Measurements from ENCODE around the gene IGSF21. TPM values are rescaled to one million over a fixed set of nuclear protein-coding genes. Genes with fewer than 3 reads are reported as not detected.

Gene IGSF21
- total and polyA plus RNA-seq, 2 donors (not counting 3 experiments of a cell fraction or from before 2014, with no cell fraction given) = not detected

DNA sequence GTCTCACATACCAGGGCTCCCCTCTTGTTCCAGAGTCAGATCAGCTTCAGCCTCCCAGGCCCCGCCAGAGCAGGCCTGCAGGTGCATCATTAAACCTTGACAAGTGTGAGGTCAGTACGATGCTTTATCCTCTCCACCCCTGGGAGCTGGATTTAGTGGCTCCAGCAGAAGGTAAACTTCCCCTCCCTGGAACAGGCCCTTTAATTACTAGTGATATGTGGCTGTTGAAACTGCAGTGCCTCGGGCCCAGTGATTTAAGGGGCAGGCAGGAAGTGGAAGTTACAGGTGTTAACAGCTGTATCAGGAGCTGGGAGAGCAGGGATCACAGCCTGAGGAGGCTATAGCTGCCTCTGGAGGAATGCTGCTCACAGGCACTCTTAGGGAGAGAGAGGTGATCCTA, 240.8 kb downstream of the IGSF21 start:
- intact Hi-C loops (cut with micrococcal nuclease) = no loop called here
- no TSS peak for BruUV-seq (replicated peaks)
- no peak overlapping the region for H2AFZ ChIP-seq (ENCODE audit: low read depth, low read length)
- no peaks in the 10 kb centered on the region for H3K9me3 ChIP-seq (replicated peaks; ENCODE audit: control insufficient read depth, insufficient read depth, low read length)
- CTCF ChIA-PET = no interaction called here
- no peaks in the 10 kb centered on the region for H3K79me2 ChIP-seq (ENCODE audit: control insufficient read depth, insufficient read depth, low read length)
- no peaks in the 10 kb centered on the region for H3K9me1 ChIP-seq (replicated peaks; ENCODE audit: control insufficient read depth, extremely low read depth, insufficient read depth, low read length)
- no peaks in the 10 kb centered on the region for H3K4me1 ChIP-seq (ENCODE audit: control insufficient read depth, extremely low read depth, insufficient read depth, low read length)
- no peak for TF ChIP-seq POLR2AphosphoS5 (IDR thresholded peaks at IDR 0.05; ENCODE audit: insufficient read depth, low read depth, low read length)
- TF ChIP-seq GATA2 (IDR thresholded peaks at IDR 0.05; ENCODE audit: insufficient read depth, insufficient read length, low read depth, low read length) = no peak
- no peak for TF ChIP-seq MYC (IDR thresholded peaks at IDR 0.05; ENCODE audit: low read depth, low read length)
- TF ChIP-seq, protein P1, sequence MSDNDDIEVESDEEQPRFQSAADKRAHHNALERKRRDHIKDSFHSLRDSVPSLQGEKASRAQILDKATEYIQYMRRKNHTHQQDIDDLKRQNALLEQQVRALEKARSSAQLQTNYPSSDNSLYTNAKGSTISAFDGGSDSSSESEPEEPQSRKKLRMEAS (IDR thresholded peaks at IDR 0.05; ENCODE audit: insufficient read depth, insufficient read length) = no peak
- no peak for TF ChIP-seq EZH2 (IDR thresholded peaks at IDR 0.05; ENCODE audit: borderline replicate concordance, low read depth, low read length, severe bottlenecking)
- no peak for TF ChIP-seq POLR2A (IDR thresholded peaks at IDR 0.05; ENCODE audit: low read depth, low read length)
- TF ChIP-seq JUN (IDR thresholded peaks at IDR 0.05; ENCODE audit: borderline replicate concordance, insufficient read depth, insufficient read length, low read depth) = no peak
- TF ChIP-seq FOS (IDR thresholded peaks at IDR 0.05; ENCODE audit: borderline replicate concordance, insufficient read depth, low read length) = no peak
- TF ChIP-seq, protein P2, sequence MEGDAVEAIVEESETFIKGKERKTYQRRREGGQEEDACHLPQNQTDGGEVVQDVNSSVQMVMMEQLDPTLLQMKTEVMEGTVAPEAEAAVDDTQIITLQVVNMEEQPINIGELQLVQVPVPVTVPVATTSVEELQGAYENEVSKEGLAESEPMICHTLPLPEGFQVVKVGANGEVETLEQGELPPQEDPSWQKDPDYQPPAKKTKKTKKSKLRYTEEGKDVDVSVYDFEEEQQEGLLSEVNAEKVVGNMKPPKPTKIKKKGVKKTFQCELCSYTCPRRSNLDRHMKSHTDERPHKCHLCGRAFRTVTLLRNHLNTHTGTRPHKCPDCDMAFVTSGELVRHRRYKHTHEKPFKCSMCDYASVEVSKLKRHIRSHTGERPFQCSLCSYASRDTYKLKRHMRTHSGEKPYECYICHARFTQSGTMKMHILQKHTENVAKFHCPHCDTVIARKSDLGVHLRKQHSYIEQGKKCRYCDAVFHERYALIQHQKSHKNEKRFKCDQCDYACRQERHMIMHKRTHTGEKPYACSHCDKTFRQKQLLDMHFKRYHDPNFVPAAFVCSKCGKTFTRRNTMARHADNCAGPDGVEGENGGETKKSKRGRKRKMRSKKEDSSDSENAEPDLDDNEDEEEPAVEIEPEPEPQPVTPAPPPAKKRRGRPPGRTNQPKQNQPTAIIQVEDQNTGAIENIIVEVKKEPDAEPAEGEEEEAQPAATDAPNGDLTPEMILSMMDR (IDR thresholded peaks at IDR 0.05; ENCODE audit: extremely low read depth in 1 of 2, insufficient read depth in 1 of 2, low read depth in 1 of 2, low read length in 2 of 2) = no peak
- DNase-seq (ENCODE audit: low read depth, low spot score) (no peak), FAIRE-seq (no peak)
- H3K36me3 ChIP-seq (ENCODE audit: control insufficient read depth in 2 of 2, extremely low read depth in 1 of 2, insufficient read depth in 2 of 2, low read length in 2 of 2) = no peaks in the 10 kb centered on the region
- dilution Hi-C loops (cut with MboI; ENCODE audit: extremely low pct_ligation_motif_present, low sequenced_read_pairs) = no loop called here
- POLR2A ChIA-PET = no interaction called here
- no peak overlapping the region for H3K9ac ChIP-seq (replicated peaks; ENCODE audit: extremely low read depth, insufficient read depth, low read length)
- H4K20me1 ChIP-seq (replicated peaks; ENCODE audit: control insufficient read depth, extremely low read depth, insufficient read depth, low read length) = no peaks in the 10 kb centered on the region
- no peak overlapping the region for H3K27ac ChIP-seq (ENCODE audit: insufficient read depth, low read depth, low read length)
- H3K4me2 ChIP-seq (ENCODE audit: insufficient read depth, low read length) = no peak overlapping the region
- H3K4me3 ChIP-seq (replicated peaks in 1 of 3; ENCODE audit: insufficient read depth in 1 of 3, low read depth in 1 of 3, low read length in 3 of 3) = no peak overlapping the region
- H3K27me3 ChIP-seq (ENCODE audit: control insufficient read depth in 2 of 2, insufficient read depth in 2 of 2, low read length in 2 of 2) = no peaks in the 10 kb centered on the region
